Stimulated activated CD4-positive, alpha-beta T cell treated with anti-CD3 and anti-CD28 coated beads, Interleukin-12 subunit alpha, Interleukin-12 subunit beta, amount 100 ng/mL, for 4 hours (primary cell): ENCODE results near the gene OTOA.
"Not testable (repeated sequence)": the region's sequence is repeated elsewhere in the genome, so short reads cannot be mapped to it uniquely, and the experiment has no call there.

Source experiments
- DNase-seq: peaks from one replicate; pipeline ENCODE4 v3.0.0-alpha.2; 2020

The OTOA gene

DNA sequence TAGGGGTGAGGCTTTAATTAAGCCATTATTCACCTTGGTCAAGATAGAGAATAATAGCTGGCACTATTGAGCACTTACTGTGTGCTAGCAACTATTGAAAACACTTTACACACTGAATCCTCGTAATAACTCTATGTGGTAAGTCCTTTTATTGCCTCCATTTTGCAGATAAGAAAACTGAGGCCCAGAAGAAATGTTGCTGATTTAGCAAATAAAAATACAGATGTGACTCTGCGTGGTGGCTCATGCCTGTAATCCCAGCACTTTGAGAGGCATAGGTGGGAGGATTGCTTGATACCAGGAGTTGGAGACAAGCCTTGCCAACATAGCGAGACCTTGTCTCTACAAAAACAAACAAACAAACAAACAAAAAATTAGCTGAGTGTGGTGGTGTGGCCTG, 19.4 kb downstream of the OTOA start:
- no peak for DNase-seq

- DNase-seq: peak; percentile 29
These were observed 20.4 kb downstream of the OTOA start for GRCh38 chr16:21684199-21684598.

- DNase-seq: no peak
These were observed 21.3 kb downstream of the OTOA start for GRCh38 chr16:21685034-21685455.

- DNase-seq: no peak
These were observed 25.3 kb downstream of the OTOA start for GRCh38 chr16:21689107-21689506.

DNA sequence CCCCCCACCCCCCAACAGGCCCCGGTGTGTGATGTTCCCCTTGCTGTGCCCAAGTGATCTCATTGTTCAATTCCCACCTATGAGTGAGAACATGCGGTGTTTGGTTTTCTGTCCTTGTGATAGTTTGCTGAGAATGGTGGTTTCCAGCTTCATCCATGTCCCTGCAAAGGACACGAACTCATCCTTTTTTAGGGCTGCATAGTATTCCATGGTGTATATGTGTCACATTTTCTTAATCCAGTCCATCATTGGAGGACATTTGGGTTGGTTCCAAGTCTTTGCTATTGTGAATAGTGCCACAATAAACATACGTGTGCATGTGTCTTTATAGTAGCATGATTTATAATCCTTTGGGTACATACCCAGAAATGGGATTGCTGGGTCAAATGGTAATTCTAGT, 27.2 kb downstream of the OTOA start:
- DNase-seq: not testable (repeated sequence)

DNA sequence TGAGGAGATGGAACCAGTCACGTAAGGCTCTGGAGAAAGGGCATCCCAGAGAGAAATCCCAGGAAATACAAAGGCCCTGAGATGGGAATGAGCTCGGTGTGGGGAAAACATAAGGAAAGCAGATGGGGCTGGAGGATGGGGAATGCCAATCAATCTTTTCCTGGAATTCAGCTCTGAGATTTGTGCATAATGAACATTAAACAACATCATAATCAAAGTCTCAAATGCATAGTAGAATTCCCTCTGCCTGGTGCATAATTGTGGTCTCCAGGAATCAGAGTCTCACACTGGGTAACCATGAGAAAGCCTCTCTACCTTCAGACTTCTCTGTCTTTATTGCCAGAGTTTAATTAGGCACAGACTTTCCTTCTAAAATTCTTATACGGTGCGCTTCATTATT, 30.8 kb downstream of the OTOA start:
- no peak for DNase-seq

- no peak for DNase-seq
These were observed 33.3 kb downstream of the OTOA start for GRCh38 chr16:21697032-21697431.

- DNase-seq: no peak
These were observed 34.6 kb downstream of the OTOA start for GRCh38 chr16:21698169-21699032.

GRCh38 chr16:21701271-21701670, 37.5 kb downstream of the OTOA start:
- no peak for DNase-seq

DNA sequence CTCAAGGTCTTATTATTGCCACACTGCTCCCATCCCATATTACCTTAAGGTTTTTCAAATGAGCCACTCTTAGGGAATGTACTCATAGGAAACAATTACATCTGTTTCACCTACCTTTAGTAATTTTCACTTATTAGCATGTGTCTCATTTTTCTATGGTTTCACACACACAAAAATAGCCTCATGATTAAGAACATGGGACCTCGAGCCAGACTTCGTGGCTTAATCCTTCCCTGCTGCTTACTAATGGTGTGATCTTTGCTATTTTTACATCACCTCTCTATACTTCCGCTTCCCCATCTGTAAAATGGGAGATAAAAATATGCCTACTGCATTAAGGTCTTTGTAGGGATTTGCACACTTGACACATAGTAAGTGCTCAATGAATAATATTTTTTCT, 38.5 kb downstream of the OTOA start:
- DNase-seq: no peak

- DNase-seq: no peak
These were observed 39.4 kb downstream of the OTOA start for GRCh38 chr16:21703156-21703555.

DNA sequence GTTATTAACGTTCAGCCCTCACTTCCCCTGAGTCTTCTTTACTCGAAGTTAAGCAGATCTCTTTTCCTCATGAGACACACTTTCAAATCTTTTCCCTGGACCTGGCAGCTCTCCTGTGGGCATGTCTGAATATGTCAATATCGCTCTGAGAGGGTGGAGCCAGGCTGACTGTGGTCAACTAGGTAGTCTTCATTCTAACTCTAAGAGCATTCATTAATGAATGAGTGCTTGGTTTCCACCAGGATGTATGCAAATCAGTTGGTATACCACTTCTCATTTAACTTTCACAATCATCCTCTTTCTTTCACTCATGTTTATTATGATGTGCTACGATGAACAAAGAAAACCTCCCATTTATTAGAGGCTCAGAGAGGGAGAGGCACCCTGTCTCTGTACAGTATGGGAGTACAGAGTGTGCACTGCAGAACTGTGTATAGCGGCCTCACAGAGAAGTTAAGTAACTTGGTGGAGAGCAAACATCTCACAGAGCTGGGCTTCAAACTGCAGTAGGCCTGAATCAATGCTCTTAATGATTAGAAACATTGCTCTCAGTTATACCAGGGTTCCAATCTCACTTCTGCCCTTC, 39.9 kb downstream of the OTOA start:
- DNase-seq: no peak

- DNase-seq: no peak
These were observed 40.5 kb downstream of the OTOA start for GRCh38 chr16:21704266-21704665.

GRCh38 chr16:21704733-21705132, 41.0 kb downstream of the OTOA start:
- DNase-seq: no peak

- DNase-seq: peak; percentile 79
These were observed 44.9 kb downstream of the OTOA start for GRCh38 chr16:21708533-21709115.

DNA sequence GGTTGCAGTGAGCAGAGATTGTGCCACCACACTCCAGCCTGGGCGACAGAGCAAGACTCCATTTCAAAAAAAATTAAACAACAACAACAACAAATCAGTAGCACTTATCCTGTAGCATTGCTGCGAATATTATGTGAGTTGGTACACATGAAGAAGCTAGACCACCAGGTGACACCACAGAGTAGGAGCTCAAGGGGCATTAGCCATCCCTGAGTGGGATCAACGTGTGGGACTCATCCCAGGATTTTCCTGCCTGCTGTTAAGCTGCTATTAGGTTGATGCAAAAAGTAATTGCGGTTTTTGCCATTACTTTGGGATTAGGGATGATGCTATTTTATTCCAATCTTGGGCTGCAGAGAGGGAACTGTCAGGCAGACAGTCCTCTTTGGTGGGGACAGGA, 47.2 kb downstream of the OTOA start:
- DNase-seq: no peak

DNA sequence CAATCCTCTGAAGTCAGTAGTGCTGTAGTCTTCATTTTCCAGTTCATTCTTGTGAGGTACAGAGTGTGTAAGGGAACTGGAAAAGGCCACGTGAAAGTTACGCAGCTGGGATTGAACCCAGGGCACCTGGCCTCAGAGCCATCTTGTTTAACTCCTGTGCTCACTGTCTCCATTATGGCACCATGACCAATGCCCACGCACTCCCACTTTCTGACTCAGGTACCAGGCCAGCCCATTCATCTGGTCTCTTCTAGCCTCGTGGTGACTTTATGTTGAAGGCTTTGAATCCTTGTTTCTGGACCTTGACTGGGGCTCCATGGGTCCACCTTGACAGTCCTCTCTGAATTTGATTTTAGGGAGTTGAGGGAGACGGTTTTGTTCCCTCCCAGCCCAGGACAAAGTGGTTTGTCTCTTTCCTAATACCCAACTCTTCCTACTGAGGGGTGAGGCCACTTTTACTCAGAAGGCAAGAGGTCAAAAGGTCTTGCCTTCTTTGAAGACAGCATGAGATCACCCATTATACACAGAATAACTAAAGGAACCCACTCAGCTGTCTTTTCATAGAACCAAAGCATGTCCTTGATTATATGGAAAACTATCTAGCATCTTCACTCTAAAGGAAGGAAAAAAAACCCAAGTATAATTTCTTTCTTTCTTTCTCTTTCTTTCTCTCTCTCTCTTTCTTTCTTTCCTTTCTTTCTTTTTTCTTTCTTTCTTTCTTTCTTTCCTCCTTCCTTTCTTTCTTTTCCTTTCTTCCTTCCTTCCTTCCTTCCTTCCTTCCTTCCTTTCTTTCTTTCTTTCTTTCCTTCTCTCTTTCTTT, 50.0 kb downstream of the OTOA start:
- DNase-seq: no peak

- not testable (repeated sequence) for DNase-seq
These were observed 50.5 kb downstream of the OTOA start for GRCh38 chr16:21714369-21714618.

- DNase-seq: no peak
These were observed 53.8 kb downstream of the OTOA start for GRCh38 chr16:21717608-21718007.

DNA sequence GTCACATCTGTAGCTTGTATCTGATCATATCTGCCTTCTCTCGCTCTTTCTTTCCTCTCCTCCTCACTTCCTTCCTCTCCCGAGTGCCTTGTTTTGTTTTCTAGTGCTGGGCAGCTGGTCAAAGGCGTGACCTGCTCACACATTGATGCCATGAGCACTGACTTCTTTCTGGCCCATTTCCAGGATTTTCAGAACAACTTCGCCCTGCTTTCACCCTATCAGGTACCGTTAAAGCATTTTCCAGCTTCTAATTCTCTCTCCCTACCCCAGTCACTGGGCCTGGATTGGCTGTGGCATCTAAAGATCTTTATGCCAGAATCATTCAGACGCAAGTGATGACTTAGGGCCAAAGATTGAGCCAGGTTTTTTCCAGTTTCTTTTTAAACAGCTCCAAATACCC, 55.5 kb downstream of the OTOA start:
- no peak for DNase-seq

DNA sequence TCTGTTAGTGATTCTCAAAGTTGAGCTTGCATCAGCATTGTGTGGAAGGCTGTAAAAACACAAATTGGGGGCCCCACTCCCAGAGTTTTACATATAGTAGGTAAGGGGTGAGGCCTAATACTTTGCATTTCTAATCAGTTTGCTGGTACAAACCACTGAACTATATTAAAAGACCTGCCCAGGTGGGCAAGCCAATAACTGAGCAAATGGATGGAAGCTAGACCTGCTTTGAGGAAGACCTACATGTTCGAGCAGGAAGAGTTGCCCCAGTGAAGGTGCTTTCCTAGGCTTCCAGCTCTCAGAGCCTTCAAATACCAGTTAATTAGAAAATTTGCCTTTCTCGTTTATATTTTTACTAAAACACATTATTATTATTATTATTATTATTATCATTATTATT, 56.8 kb downstream of the OTOA start:
- DNase-seq: no peak

- no peak for DNase-seq
These were observed 59.1 kb downstream of the OTOA start for GRCh38 chr16:21722771-21723455.

- no peak for DNase-seq
These were observed 59.8 kb downstream of the OTOA start for GRCh38 chr16:21723532-21723931.
